H1 (cell line): ENCODE results near the gene RNF41.

Source experiments
- CEBPB ChIP-seq: IDR thresholded peaks from 2 replicates; pipeline ENCODE4 v1.6.1; 2012; ENCODE audit warnings: low read depth, low read length
- CREB1 ChIP-seq: IDR thresholded peaks from 2 replicates; pipeline ENCODE4 v1.6.1; 2012; ENCODE audit warnings: inconsistent platforms
- CTCF ChIP-seq, 3 experiments: IDR thresholded peaks; 1 replicate in 2 of 3; 2 replicates in 1 of 3; pipeline versions ENCODE4 v1.5.1 to v1.6.1; 2011; ENCODE audit warnings: low read length in 3 of 3, mild to moderate bottlenecking in 3 of 3, inconsistent platforms in 2 of 3, low read depth in 1 of 3, moderate library complexity in 1 of 3; ENCODE audit not compliant: insufficient read depth in 1 of 3; ENCODE audit errors: control extremely low read depth in 1 of 3
- EGR1 ChIP-seq: IDR thresholded peaks from 2 replicates; pipeline ENCODE4 v1.6.1; 2011; ENCODE audit warnings: low read depth, low read length, borderline replicate concordance
- EZH2 ChIP-seq: fragments of 200-600 bp; sonication (generic); IDR thresholded peaks from 2 replicates; pipeline ENCODE4 v1.7.1; 2012; ENCODE audit warnings: low read depth, mild to moderate bottlenecking, moderate library complexity, low read length, inconsistent platforms; ENCODE audit not compliant: severe bottlenecking
- JUND ChIP-seq: IDR thresholded peaks from 2 replicates; pipeline ENCODE4 v1.6.1; 2011; ENCODE audit warnings: mild to moderate bottlenecking, improper control_type of control experiment, low read length
- MAX ChIP-seq: IDR thresholded peaks from 2 replicates; pipeline ENCODE4 v1.6.1; 2012; ENCODE audit warnings: inconsistent platforms
- POLR2A ChIP-seq, 2 experiments: IDR thresholded peaks; 1 replicate in 1 of 2; 2 replicates in 1 of 2; pipeline ENCODE4 v1.6.1; 2011; ENCODE audit warnings: low read depth in 2 of 2, low read length in 2 of 2, mild to moderate bottlenecking in 2 of 2; ENCODE audit errors: control extremely low read depth in 1 of 2
- POLR2AphosphoS5 ChIP-seq: IDR thresholded peaks from 2 replicates; pipeline ENCODE4 v1.6.1; 2011; ENCODE audit warnings: low read depth, low read length
- SIRT6 ChIP-seq: IDR thresholded peaks from one replicate; pipeline ENCODE4 v1.7.1; 2012; ENCODE audit warnings: low read length, inconsistent platforms
- SP4 ChIP-seq: IDR thresholded peaks from 2 replicates; pipeline ENCODE4 v1.6.1; 2012; ENCODE audit warnings: low read length, inconsistent platforms
- TAF1 ChIP-seq: IDR thresholded peaks from 2 replicates; pipeline ENCODE4 v1.6.1; 2011; ENCODE audit warnings: mild to moderate bottlenecking, low read depth, low read length
- TBP ChIP-seq: IDR thresholded peaks from 2 replicates; pipeline ENCODE4 v1.6.1; 2011; ENCODE audit warnings: low read depth, low read length, improper control_type of control experiment
- TEAD4 ChIP-seq: IDR thresholded peaks from 2 replicates; pipeline ENCODE4 v1.6.1; 2012; ENCODE audit warnings: low read depth, low read length, inconsistent platforms, mixed read lengths

GRCh38 chr12:56258068-56258819, 36.5 kb upstream of the RNF41 start, which contains the start of gene ANKRD52:
- TF ChIP-seq CTCF (IDR thresholded peaks at IDR 0.05; ENCODE audit: control extremely low read depth in 1 of 3, insufficient read depth in 1 of 3, low read depth in 1 of 3, low read length in 3 of 3): peak; percentile 67 to 97 (median 83)
- no peak for TF ChIP-seq JUND
- 0 out of 2 replicates have a peak, but pooled peaks have one; percentile 5 for TF ChIP-seq CREB1
- no peak for TF ChIP-seq POLR2AphosphoS5
- TF ChIP-seq POLR2A (IDR thresholded peaks at IDR 0.05; ENCODE audit: control extremely low read depth in 1 of 2, low read depth in 2 of 2, low read length in 2 of 2): peak in 1 of 2 experiments; percentile 28; a peak in 2 of 3 replicates
- peak; percentile 5; the same call in 1 of the 2 replicates for TF ChIP-seq MAX
- TF ChIP-seq SP4: no peak
- no peak for TF ChIP-seq EGR1
- no peak for TF ChIP-seq SIRT6
- no peak for TF ChIP-seq TEAD4
- TF ChIP-seq TBP: no peak
- no peak for TF ChIP-seq CEBPB
- no peak; the same call in 1 of the 2 replicates for TF ChIP-seq TAF1
- no peak for TF ChIP-seq EZH2
